PFSK-1 (cell line): Measurements from ENCODE around the gene PCSK4.

Source experiments
- FOXP2 ChIP-seq: optimal IDR thresholded peaks from 2 replicates; pipeline ENCODE3; 2011; ENCODE audit warnings: borderline replicate concordance, control low read depth, inconsistent platforms; ENCODE audit not compliant: insufficient read depth; ENCODE audit errors: extremely low read length, extremely low read depth
- POLR2AphosphoS5 ChIP-seq: IDR thresholded peaks from 2 replicates; pipeline ENCODE4 v1.6.1; 2012; ENCODE audit warnings: low read depth, mild to moderate bottlenecking, control low read depth, low read length, moderate library complexity
- REST ChIP-seq, 2 experiments: IDR thresholded peaks; 2 replicates each; pipeline versions ENCODE4 v1.6.1 to v1.8.0; 2011 to 2012; ENCODE audit warnings: low read depth in 2 of 2, low read length in 2 of 2, control low read depth in 1 of 2, inconsistent platforms in 1 of 2, mild to moderate bottlenecking in 1 of 2, moderate library complexity in 1 of 2; ENCODE audit not compliant: insufficient read depth in 1 of 2
- SIN3A ChIP-seq: IDR thresholded peaks from 2 replicates; pipeline ENCODE4 v1.6.1; 2012; ENCODE audit warnings: mild to moderate bottlenecking, low read length, moderate library complexity, borderline replicate concordance; ENCODE audit not compliant: insufficient read depth
- TAF1 ChIP-seq: IDR thresholded peaks from 2 replicates; pipeline ENCODE4 v1.6.1; 2012; ENCODE audit warnings: low read length, control low read depth, borderline replicate concordance; ENCODE audit not compliant: insufficient read depth

GRCh38 chr19:1511318-1512317 is 21.5 kb upstream of the PCSK4 start:
- TF ChIP-seq POLR2AphosphoS5 (no peak), REST (IDR thresholded peaks at IDR 0.05; ENCODE audit: insufficient read depth in 1 of 2, low read depth in 2 of 2, low read length in 2 of 2) (no peak), SIN3A (no peak), TAF1 (no peak), FOXP2 (no peak)
